Skeletal muscle satellite cell (primary cell): ENCODE results near the gene RBM25.
A peak's percentile ranks its signal among the peaks of the same experiment; 100 is the strongest.

Experiments
- H3K27me3 ChIP-seq: 2 replicates; pipeline ENCODE4 v1.7.0; 2013; ENCODE audit warnings: low read length; ENCODE audit not compliant: control insufficient read depth, insufficient read depth
- H3K36me3 ChIP-seq: 2 replicates; pipeline ENCODE4 v1.7.0; 2013; ENCODE audit warnings: mild to moderate bottlenecking, control low read depth, low read length; ENCODE audit not compliant: insufficient read depth
- H3K4me1 ChIP-seq: 2 replicates; pipeline ENCODE4 v1.7.0; 2013; ENCODE audit warnings: low read length; ENCODE audit not compliant: control insufficient read depth, insufficient read depth
- H3K4me2 ChIP-seq: 2 replicates; pipeline ENCODE4 v1.7.0; 2013; ENCODE audit warnings: mild to moderate bottlenecking, low read length
- H3K4me3 ChIP-seq: 2 replicates; pipeline ENCODE4 v1.7.0; 2013; ENCODE audit warnings: low read length
- H3K9ac ChIP-seq: 2 replicates; pipeline ENCODE4 v1.7.0; 2013; ENCODE audit warnings: mild to moderate bottlenecking, low read depth, low read length, moderate library complexity
- H3K9me3 ChIP-seq: replicated peaks from 2 replicates; pipeline ENCODE4 v1.7.0; 2013; ENCODE audit warnings: mild to moderate bottlenecking, control low read depth, low read length

The RBM25 gene

GRCh38 chr14:73105050-73105449, 46.7 kb downstream of the RBM25 start:
- no peaks in the 10 kb centered on the region for H3K27me3 ChIP-seq
- no peak overlapping the region for H3K4me3 ChIP-seq
- H3K4me2 ChIP-seq: no peak overlapping the region
- no peak overlapping the region for H3K9ac ChIP-seq
- no peaks in the 10 kb centered on the region for H3K9me3 ChIP-seq
- no peaks in the 10 kb centered on the region for H3K4me1 ChIP-seq
- peaks cover 93% of the 10 kb centered on the region for H3K36me3 ChIP-seq

GRCh38 chr14:73105727-73106126, 47.4 kb downstream of the RBM25 start:
- H3K4me3 ChIP-seq: no peak overlapping the region
- no peaks in the 10 kb centered on the region for H3K4me1 ChIP-seq
- H3K36me3 ChIP-seq: peaks cover 92% of the 10 kb centered on the region
- no peaks in the 10 kb centered on the region for H3K27me3 ChIP-seq
- H3K4me2 ChIP-seq: no peak overlapping the region
- H3K9ac ChIP-seq: no peak overlapping the region
- H3K9me3 ChIP-seq: no peaks in the 10 kb centered on the region

- H3K4me1 ChIP-seq: no peaks in the 10 kb centered on the region
- no peak overlapping the region for H3K4me2 ChIP-seq
- no peaks in the 10 kb centered on the region for H3K27me3 ChIP-seq
- peaks cover 74% of the 10 kb centered on the region for H3K36me3 ChIP-seq
- H3K9ac ChIP-seq: no peak overlapping the region
- H3K4me3 ChIP-seq: no peak overlapping the region
- H3K9me3 ChIP-seq: no peaks in the 10 kb centered on the region
Observed at GRCh38 chr14:73116079-73116665, 57.8 kb downstream of the RBM25 start.

GRCh38 chr14:73124180-73124894, 66.0 kb downstream of the RBM25 start:
- H3K9ac ChIP-seq: no peak overlapping the region
- no peak overlapping the region for H3K4me2 ChIP-seq
- no peaks in the 10 kb centered on the region for H3K4me1 ChIP-seq
- H3K27me3 ChIP-seq: no peaks in the 10 kb centered on the region
- peaks cover 48% of the 10 kb centered on the region for H3K36me3 ChIP-seq
- H3K4me3 ChIP-seq: no peak overlapping the region
- no peaks in the 10 kb centered on the region for H3K9me3 ChIP-seq

- no peak overlapping the region for H3K4me3 ChIP-seq
- H3K4me1 ChIP-seq: no peaks in the 10 kb centered on the region
- no peaks in the 10 kb centered on the region for H3K27me3 ChIP-seq
- no peak overlapping the region for H3K9ac ChIP-seq
- H3K4me2 ChIP-seq: no peak overlapping the region
- peaks cover 40% of the 10 kb centered on the region for H3K36me3 ChIP-seq
- no peaks in the 10 kb centered on the region for H3K9me3 ChIP-seq
Observed at GRCh38 chr14:73125169-73125588, 66.8 kb downstream of the RBM25 start.

- Histone ChIP-seq H3K4me3 (no peak overlapping the region), H3K4me1 (no peaks in the 10 kb centered on the region), H3K4me2 (no peak overlapping the region), H3K9ac (no peak overlapping the region), H3K27me3 (no peaks in the 10 kb centered on the region), H3K9me3 (no peaks in the 10 kb centered on the region), H3K36me3 (peaks cover 34% of the 10 kb centered on the region)
Observed at GRCh38 chr14:73125746-73126145, 67.4 kb downstream of the RBM25 start.

GRCh38 chr14:73133795-73134194, 75.5 kb downstream of the RBM25 start:
- no peak overlapping the region for H3K4me3 ChIP-seq
- no peaks in the 10 kb centered on the region for H3K27me3 ChIP-seq
- H3K9ac ChIP-seq: no peak overlapping the region
- no peaks in the 10 kb centered on the region for H3K9me3 ChIP-seq
- no peak overlapping the region for H3K4me2 ChIP-seq
- peaks cover 10% of the 10 kb centered on the region for H3K4me1 ChIP-seq
- H3K36me3 ChIP-seq: no peaks in the 10 kb centered on the region

GRCh38 chr14:73136085-73136386, 77.7 kb downstream of the RBM25 start:
- Histone ChIP-seq H3K9me3 (no peaks in the 10 kb centered on the region), H3K27me3 (no peaks in the 10 kb centered on the region), H3K9ac (peak overlapping the region; percentile 91), H3K36me3 (no peaks in the 10 kb centered on the region), H3K4me2 (peak overlapping the region; percentile 83), H3K4me3 (peak overlapping the region; percentile 92), H3K4me1 (peaks cover 10% of the 10 kb centered on the region)

GRCh38 chr14:73136387-73137225, 78.3 kb downstream of the RBM25 start, which contains the start of gene PSEN1:
TSS of gene PSEN1 (plus strand) at chr14:73136507. CDS start at chr14:73148020, 11,513 bp downstream.
- Histone ChIP-seq H3K36me3 (no peaks in the 10 kb centered on the region), H3K9me3 (no peaks in the 10 kb centered on the region), H3K4me2 (peak within 1 kb of the TSS; percentile 83)

GRCh38 chr14:73140811-73141323, 82.5 kb downstream of the RBM25 start:
- no peak overlapping the region for H3K9ac ChIP-seq
- no peak overlapping the region for H3K4me2 ChIP-seq
- no peaks in the 10 kb centered on the region for H3K36me3 ChIP-seq
- H3K27me3 ChIP-seq: no peaks in the 10 kb centered on the region
- no peaks in the 10 kb centered on the region for H3K9me3 ChIP-seq
- H3K4me1 ChIP-seq: peaks cover 17% of the 10 kb centered on the region
- H3K4me3 ChIP-seq: no peak overlapping the region

More at GRCh38 chr14:73136387-73137225, 78.3 kb downstream of the RBM25 start, which contains the start of gene PSEN1:
- Histone ChIP-seq H3K4me1 (peaks cover 10% of the 10 kb centered on the region), H3K27me3 (no peaks in the 10 kb centered on the region), H3K4me3 (peak within 1 kb of the TSS; percentile 92), H3K9ac (peak within 1 kb of the TSS; percentile 91)

GRCh38 chr14:73142216-73142615, 83.9 kb downstream of the RBM25 start:
- Histone ChIP-seq H3K9me3 (no peaks in the 10 kb centered on the region), H3K9ac (no peak overlapping the region), H3K4me2 (no peak overlapping the region), H3K4me1 (peaks cover 22% of the 10 kb centered on the region), H3K4me3 (no peak overlapping the region), H3K27me3 (no peaks in the 10 kb centered on the region), H3K36me3 (no peaks in the 10 kb centered on the region)
